GM12891 (cell line): ENCODE measurements around the gene ADAMTS17.

Experiments used
- PAX5 ChIP-seq: IDR thresholded peaks from 2 replicates; pipeline ENCODE4 v1.6.1; 2011; ENCODE audit warnings: low read length, moderate library complexity, mild to moderate bottlenecking; ENCODE audit not compliant: insufficient read depth, severe bottlenecking
- POLR2A ChIP-seq: IDR thresholded peaks from 2 replicates; pipeline ENCODE4 v1.6.1; 2011; ENCODE audit warnings: low read depth, low read length, control low read depth
- POLR2AphosphoS5 ChIP-seq: IDR thresholded peaks from 2 replicates; pipeline ENCODE4 v1.6.1; 2011; ENCODE audit warnings: low read depth, low read length, control low read depth
- TAF1 ChIP-seq: IDR thresholded peaks from 2 replicates; pipeline ENCODE4 v1.6.1; 2011; ENCODE audit warnings: low read depth, low read length, control low read depth

DNA sequence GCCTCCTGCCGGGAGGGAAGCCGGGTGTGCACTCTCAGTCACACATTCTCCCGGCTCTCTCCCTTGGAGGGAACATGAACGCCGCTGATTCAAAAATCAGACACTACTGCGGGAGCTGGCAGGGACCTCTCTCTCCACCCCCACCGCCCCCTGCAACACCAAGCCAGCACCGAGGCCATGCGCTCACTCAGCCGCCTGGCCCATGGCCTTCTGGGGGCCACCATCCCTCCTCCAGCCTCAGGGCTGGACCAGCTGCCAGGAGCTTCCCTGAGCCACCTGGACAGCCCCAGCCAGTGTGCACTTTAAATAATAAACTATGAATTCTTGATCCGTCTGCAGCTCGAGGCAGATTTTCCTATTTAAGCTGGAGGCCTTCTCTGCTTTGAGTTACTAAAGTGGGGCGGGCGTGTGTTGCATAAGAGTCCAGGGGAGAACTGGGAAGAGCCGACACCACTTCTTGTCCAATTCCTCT lies 30.6 kb downstream of the ADAMTS17 start:
- TF ChIP-seq PAX5, result no peak
- no peak for TF ChIP-seq POLR2AphosphoS5
- TF ChIP-seq POLR2A, result no peak
- TF ChIP-seq TAF1, result no peak
